ENCODE data around the gene KRTAP3-2. TPM values are rescaled to one million over a fixed set of nuclear protein-coding genes. Genes with fewer than 3 reads are reported as not detected.
"Not testable (repeated sequence)": the region's sequence is repeated elsewhere in the genome, so short reads cannot be mapped to it uniquely, and the experiment has no call there.

The KRTAP3-2 gene
- total RNA-seq, 1 donor from 2014 or later: not detected

DNA sequence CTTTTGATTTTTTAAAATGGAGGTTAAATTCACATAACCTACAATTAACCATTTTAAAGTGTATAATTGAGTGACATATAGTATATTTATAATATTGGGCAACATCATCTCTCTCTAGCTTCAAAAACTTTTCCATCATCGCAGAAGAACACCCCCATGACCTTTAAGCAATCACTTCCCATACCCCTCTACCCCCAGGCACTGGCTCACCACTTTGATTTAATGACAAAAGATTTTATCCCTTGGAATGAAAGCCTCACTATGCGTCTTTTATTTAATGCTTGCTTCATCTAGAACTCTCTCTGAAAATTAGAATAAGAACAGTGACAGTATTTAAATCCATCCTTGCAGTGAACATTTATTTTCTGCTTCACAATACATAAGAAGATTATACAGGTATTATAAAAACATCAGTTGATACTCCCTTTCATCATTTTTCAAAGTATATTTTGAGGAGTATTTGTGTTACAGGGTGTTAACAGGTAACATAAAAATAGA, 38.2 kb upstream of the KRTAP3-2 start:
- H3K4me3 Mint-ChIP-seq: no peak overlapping the region
- H3K36me3 Mint-ChIP-seq (ENCODE audit: low read depth): no peaks in the 10 kb centered on the region
- H3K9me3 Mint-ChIP-seq: peaks cover 7% of the 10 kb centered on the region
- POLR2A ChIA-PET: no interaction called here
- H3K4me1 Mint-ChIP-seq: no peaks in the 10 kb centered on the region
- no peak for TF ChIP-seq CTCF (IDR thresholded peaks at IDR 0.05)
- no peak for ATAC-seq (ENCODE audit: low read depth)
- peaks cover 17% of the 10 kb centered on the region for H3K27me3 Mint-ChIP-seq
- H3K27ac Mint-ChIP-seq: no peak overlapping the region
- DNase-seq: no peak
- CTCF ChIA-PET: no interaction called here
- intact Hi-C loops (cut with micrococcal nuclease): no loop called here

GRCh38 chr17:41034346-41034935, 34.7 kb upstream of the KRTAP3-2 start, which contains the start of gene KRTAP1-3:
Gene KRTAP1-3 (minus strand): TSS chr17:41034874. CDS start chr17:41034821, 53 bp downstream.
- CTCF ChIA-PET; POLR2A ChIA-PET; H3K9me3 Mint-ChIP-seq; H3K36me3 Mint-ChIP-seq (ENCODE audit: low read depth); ATAC-seq (ENCODE audit: low read depth); H3K27ac Mint-ChIP-seq; H3K4me3 Mint-ChIP-seq; DNase-seq; intact Hi-C loops (cut with micrococcal nuclease); H3K4me1 Mint-ChIP-seq: not testable (repeated sequence)
- peaks cover 30% of the 10 kb centered on the region for H3K27me3 Mint-ChIP-seq

GRCh38 chr17:41029633-41030245, 30.0 kb upstream of the KRTAP3-2 start, which contains the start of gene KRTAP1-4:
Gene KRTAP1-4 (minus strand): TSS chr17:41030195. CDS start chr17:41030078, 117 bp downstream.
- no peaks in the 10 kb centered on the region for H3K9me3 Mint-ChIP-seq
- intact Hi-C loops (cut with micrococcal nuclease): loop anchor here (5.0 kb wide), 1 partner anchor 177 kb away; no protein-coding TSS in a partner anchor
- no peaks in the 10 kb centered on the region for H3K4me1 Mint-ChIP-seq
- no peak within 1 kb of the TSS for H3K4me3 Mint-ChIP-seq
- no peaks in the 10 kb centered on the region for H3K36me3 Mint-ChIP-seq (ENCODE audit: low read depth)
- no peak for TF ChIP-seq CTCF (IDR thresholded peaks at IDR 0.05)
- ChIA-PET CTCF (no interaction called here), POLR2A (no interaction called here)
- DNase-seq (no peak), ATAC-seq (ENCODE audit: low read depth) (no peak)
- H3K27me3 Mint-ChIP-seq: peaks cover 44% of the 10 kb centered on the region
- no peak within 1 kb of the TSS for H3K27ac Mint-ChIP-seq

DNA sequence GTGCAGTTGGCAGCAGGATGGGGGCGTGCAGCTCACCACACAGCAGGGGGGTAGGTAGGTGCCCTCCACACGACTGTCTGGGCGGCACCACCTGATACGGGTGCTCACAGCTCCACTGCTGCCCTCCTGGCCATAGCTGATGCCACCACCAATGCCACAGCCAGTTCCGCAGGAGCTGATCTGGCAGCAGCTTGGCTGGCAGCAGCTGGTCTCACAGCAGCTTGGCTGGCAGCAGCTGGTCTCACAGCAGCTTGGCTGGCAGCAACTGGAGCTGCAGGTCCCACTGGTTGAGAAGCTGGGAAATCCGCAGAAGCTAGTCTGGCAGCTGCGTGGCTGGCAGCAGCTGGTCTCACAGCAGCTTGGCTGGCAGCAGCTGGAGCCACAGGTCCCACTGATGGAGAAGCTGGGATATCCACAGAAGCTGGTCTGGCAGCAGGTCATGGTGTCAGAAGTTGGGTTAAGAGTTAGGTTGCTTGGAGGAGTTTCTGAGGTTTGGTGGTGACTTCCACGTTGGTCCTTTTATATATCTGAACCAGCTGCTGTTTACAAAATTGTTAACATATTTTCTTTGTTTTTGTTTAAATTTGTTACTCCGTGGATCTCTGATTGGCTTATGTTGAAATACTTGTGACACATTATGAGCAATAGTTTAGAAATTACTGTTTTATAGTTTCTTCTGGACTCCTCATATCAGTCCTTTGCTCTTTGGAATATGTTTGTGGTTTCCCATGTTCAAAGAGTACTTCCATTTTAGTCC, 27.2 kb upstream of the KRTAP3-2 start, which contains the start of gene KRTAP1-5:
KRTAP1-5 (minus strand) TSS at position 494 of the 757 bp plus-strand sequence; CDS start at position 441, 53 bp downstream.
- Mint-ChIP-seq H3K4me3 (no peak within 1 kb of the TSS), H3K9me3 (no peaks in the 10 kb centered on the region), H3K27me3 (peaks cover 35% of the 10 kb centered on the region), H3K4me1 (no peaks in the 10 kb centered on the region), H3K27ac (no peak within 1 kb of the TSS), H3K36me3 (ENCODE audit: low read depth) (no peaks in the 10 kb centered on the region)
- ATAC-seq (ENCODE audit: low read depth) (no peak), DNase-seq (no peak)
- ChIA-PET POLR2A (no interaction called here), CTCF (no interaction called here)
- no peak for TF ChIP-seq CTCF (IDR thresholded peaks at IDR 0.05)
- intact Hi-C loops (cut with micrococcal nuclease): loop anchor here (5.0 kb wide), 1 partner anchor 175 kb away; no protein-coding TSS in a partner anchor

- CTCF ChIA-PET: no interaction called here
- TF ChIP-seq CTCF (IDR thresholded peaks at IDR 0.05): no peak
- H3K27me3 Mint-ChIP-seq: peaks cover 27% of the 10 kb centered on the region
- H3K9me3 Mint-ChIP-seq: peaks cover 4% of the 10 kb centered on the region
- H3K36me3 Mint-ChIP-seq (ENCODE audit: low read depth): no peaks in the 10 kb centered on the region
- POLR2A ChIA-PET: no interaction called here
- DNase-seq: no peak
- H3K4me1 Mint-ChIP-seq: no peaks in the 10 kb centered on the region
- no peak for ATAC-seq (ENCODE audit: low read depth)
- no peak overlapping the region for H3K4me3 Mint-ChIP-seq
- no peak overlapping the region for H3K27ac Mint-ChIP-seq
- intact Hi-C loops (cut with micrococcal nuclease): loop anchor here (5.0 kb wide), 1 partner anchor 172 kb away; no protein-coding TSS in a partner anchor
Observed at GRCh38 chr17:41024697-41025096, 25.0 kb upstream of the KRTAP3-2 start.
